Bronchial epithelial cell (primary cell): ENCODE results near the gene OR2L8. TPM values are rescaled to one million over a fixed set of nuclear protein-coding genes. Genes with fewer than 3 reads are reported as not detected.

Experiments
- DNase-seq: peaks from one replicate; pipeline ENCODE4 v3.0.0-alpha.2; 2010; ENCODE audit warnings: low read depth
- FAIRE-seq: peaks from 2 replicates; lab custom pipeline; 2011; peaks lifted over from hg19 to GRCh38; lab: Jason Lieb, UNC
- H3K27me3 ChIP-seq: 2 replicates; pipeline ENCODE4 v1.5.1; 2011; ENCODE audit warnings: low read length; ENCODE audit not compliant: control insufficient read depth, insufficient read depth
- H3K36me3 ChIP-seq: 2 replicates; pipeline ENCODE4 v1.5.1; 2011; ENCODE audit warnings: low read length; ENCODE audit not compliant: control insufficient read depth, insufficient read depth
- H3K4me3 ChIP-seq: 2 replicates; pipeline ENCODE4 v1.5.1; 2011; ENCODE audit warnings: mild to moderate bottlenecking, low read depth, low read length, control low read depth
- CTCF ChIP-seq: IDR thresholded peaks from 2 replicates; pipeline ENCODE4 v1.5.1; 2011; ENCODE audit warnings: mild to moderate bottlenecking, moderate library complexity, low read length, control low read depth, inconsistent platforms; ENCODE audit not compliant: insufficient read depth, severe bottlenecking
- total RNA-seq: library from RNA; depleted of rRNA; stranded (reverse); fragments of >200 nt; gene quantifications from 2 replicates; pipeline ENCODE4 v1.2.1, GENCODE V29; 2014

Gene OR2L8
- total RNA-seq, 1 donor from 2014 or later, result not detected

- Histone ChIP-seq H3K27me3 (no peaks in the 10 kb centered on the region), H3K36me3 (no peaks in the 10 kb centered on the region), H3K4me3 (no peak overlapping the region)
- no peak for TF ChIP-seq CTCF
- no peak for DNase-seq
- no peak for FAIRE-seq
Observed at GRCh38 chr1:247908766-247909165, 39.9 kb upstream of the OR2L8 start.

GRCh38 chr1:247913786-247914185 is 34.9 kb upstream of the OR2L8 start:
- FAIRE-seq (no peak), DNase-seq (no peak)
- H3K27me3 ChIP-seq, result no peaks in the 10 kb centered on the region
- no peak for TF ChIP-seq CTCF
- no peaks in the 10 kb centered on the region for H3K36me3 ChIP-seq
- no peak overlapping the region for H3K4me3 ChIP-seq

GRCh38 chr1:247914941-247915662 is 33.6 kb upstream of the OR2L8 start:
- TF ChIP-seq CTCF, result no peak
- no peak for DNase-seq

GRCh38 chr1:247919952-247920351 is 28.7 kb upstream of the OR2L8 start, which contains the start of gene OR2T8:
Gene OR2T8 (plus strand): TSS chr1:247920252. CDS start chr1:247921018, 766 bp downstream.
- no peaks in the 10 kb centered on the region for H3K27me3 ChIP-seq
- DNase-seq (no peak), FAIRE-seq (no peak)
- no peak within 1 kb of the TSS for H3K4me3 ChIP-seq
- TF ChIP-seq CTCF, result no peak
- no peaks in the 10 kb centered on the region for H3K36me3 ChIP-seq

More at GRCh38 chr1:247914941-247915662, 33.6 kb upstream of the OR2L8 start:
- no peak for FAIRE-seq
- no peak overlapping the region for H3K4me3 ChIP-seq
- H3K36me3 ChIP-seq, result no peaks in the 10 kb centered on the region
- H3K27me3 ChIP-seq, result no peaks in the 10 kb centered on the region

GRCh38 chr1:247923941-247924340 is 24.7 kb upstream of the OR2L8 start:
- H3K4me3 ChIP-seq, result no peak overlapping the region
- H3K27me3 ChIP-seq, result no peaks in the 10 kb centered on the region
- no peaks in the 10 kb centered on the region for H3K36me3 ChIP-seq
- no peak for TF ChIP-seq CTCF
- FAIRE-seq (no peak), DNase-seq (no peak)
